GM10266 (cell line): ENCODE results near the gene RBM18.

Experiments used
- DNase-seq: peaks from one replicate; pipeline ENCODE4 v3.0.0; 2012; ENCODE audit errors: extremely low spot score
- CTCF ChIP-seq: IDR thresholded peaks from 2 replicates; pipeline ENCODE4 v1.5.1; 2012; ENCODE audit warnings: mild to moderate bottlenecking, low read depth; ENCODE audit not compliant: control insufficient read depth, insufficient read depth; ENCODE audit errors: missing control alignments

The RBM18 gene

DNA sequence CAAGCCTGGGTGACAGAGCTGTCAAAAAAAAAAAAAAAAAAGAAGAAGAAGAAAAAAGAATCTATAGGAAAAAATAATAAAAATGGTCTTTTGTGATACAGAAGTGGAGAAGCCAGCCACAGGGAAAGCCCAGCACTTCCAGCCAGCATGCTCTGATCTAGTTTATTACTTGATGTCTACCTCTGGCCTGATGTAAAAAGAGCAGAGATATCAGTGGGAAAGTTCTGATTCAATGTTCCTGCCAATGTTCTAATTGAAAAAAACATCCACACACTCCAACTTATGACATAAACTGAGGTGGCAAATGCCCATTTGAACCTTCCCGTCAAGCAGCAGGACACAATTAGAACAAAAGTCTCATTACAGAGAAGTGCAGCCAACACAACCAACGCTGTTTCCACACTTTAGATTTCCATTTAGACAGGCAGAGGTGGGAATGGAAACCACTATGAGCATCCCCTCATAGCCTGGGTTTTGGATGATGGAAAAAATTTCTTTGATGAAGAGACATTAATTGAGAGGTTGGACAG is 5.7 kb downstream of the RBM18 start:
- TF ChIP-seq CTCF: no peak

DNA sequence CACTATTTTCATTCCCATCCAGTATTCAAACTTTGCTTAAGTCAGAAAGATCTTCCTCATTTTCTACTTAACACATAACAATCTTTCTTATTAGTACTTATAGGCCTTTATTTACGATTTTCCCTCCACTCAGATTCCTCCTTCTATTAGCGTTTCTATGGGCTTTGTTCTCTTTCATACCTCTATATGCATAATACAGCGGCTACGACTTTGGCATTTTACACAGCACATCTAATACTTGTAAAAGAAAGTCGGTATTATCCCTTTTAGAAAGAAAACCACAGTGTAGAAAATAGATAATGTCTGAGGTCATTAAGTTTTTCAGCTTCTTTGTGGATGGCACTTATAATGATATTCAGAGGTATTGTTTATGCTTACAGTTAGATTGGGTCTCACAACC is 8.4 kb downstream of the RBM18 start:
- no peak for DNase-seq
- no peak for TF ChIP-seq CTCF

More for the DNA sequence above, 5.7 kb downstream of the RBM18 start:
- DNase-seq: no peak

DNA sequence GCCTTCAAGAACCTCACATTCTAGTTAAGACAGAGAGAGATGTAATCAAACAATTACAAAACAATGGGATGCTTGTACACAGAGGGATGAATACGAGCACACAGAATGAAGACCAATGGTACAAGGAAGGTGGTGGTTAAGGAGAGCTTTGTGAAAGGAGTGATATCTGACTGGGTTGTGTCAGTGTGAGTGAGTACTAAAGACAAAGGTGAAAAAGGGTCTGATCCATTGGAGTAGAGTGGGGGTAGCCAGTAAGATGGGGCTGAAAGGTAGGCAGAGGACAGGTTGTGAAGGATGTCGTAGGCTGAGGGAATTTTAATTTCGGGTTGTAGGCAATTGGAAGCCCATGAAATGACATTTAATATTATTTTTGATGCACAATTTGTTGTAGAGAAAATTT is 9.9 kb downstream of the RBM18 start:
- no peak for DNase-seq
- no peak for TF ChIP-seq CTCF

GRCh38 chr9:122252796-122253195 is 11.8 kb downstream of the RBM18 start:
- no peak for TF ChIP-seq CTCF
- no peak for DNase-seq

- no peak for DNase-seq
These were observed 13.3 kb downstream of the RBM18 start for GRCh38 chr9:122251351-122251750.

GRCh38 chr9:122248448-122248865 is 16.2 kb downstream of the RBM18 start:
- DNase-seq: no peak
- TF ChIP-seq CTCF: no peak

More at GRCh38 chr9:122251351-122251750, 13.3 kb downstream of the RBM18 start:
- TF ChIP-seq CTCF: no peak

DNA sequence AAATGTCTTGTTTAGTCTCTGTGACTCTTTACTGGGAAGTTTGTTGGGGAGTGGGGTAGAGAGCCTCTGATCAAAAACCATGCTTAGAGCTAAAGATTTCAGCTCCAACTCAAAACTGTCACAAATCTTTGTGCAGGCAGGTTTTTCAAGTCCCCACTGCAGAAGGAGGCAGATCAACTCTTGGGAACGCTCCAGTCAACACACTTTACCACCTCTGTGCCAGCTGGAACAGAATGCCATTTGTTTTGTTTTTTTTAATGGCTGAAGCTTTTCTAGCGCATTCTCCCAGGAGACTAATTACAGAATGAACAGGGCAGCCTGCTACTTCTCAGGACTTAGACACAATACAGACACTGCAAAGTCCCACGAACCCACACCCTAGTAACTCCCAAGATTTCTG is 18.0 kb downstream of the RBM18 start:
- TF ChIP-seq CTCF: no peak
- no peak for DNase-seq
